ENCODE data around the gene BIRC3.
"Not testable (repeated sequence)": the region's sequence is repeated elsewhere in the genome, so short reads cannot be mapped to it uniquely, and the experiment has no call there.

Gene BIRC3

DNA sequence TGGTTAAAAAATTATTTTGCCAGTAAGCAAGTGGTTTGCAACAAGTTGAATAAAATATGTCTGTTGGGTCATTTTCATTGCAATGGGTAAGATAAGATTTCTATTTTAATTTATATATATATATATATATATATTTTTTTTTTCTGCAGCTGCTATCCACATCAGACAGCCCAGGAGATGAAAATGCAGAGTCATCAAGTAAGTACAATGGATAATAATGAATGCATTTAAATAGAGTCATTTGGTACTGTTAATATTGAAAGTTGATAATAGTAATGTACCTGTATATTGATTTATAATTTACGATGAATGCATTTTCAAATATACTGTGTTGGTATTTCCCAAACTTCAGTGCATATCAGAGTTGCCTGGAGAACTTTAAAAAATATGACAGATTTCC lies 11.5 kb downstream of the BIRC3 start:
- DNase-seq = no peak

DNA sequence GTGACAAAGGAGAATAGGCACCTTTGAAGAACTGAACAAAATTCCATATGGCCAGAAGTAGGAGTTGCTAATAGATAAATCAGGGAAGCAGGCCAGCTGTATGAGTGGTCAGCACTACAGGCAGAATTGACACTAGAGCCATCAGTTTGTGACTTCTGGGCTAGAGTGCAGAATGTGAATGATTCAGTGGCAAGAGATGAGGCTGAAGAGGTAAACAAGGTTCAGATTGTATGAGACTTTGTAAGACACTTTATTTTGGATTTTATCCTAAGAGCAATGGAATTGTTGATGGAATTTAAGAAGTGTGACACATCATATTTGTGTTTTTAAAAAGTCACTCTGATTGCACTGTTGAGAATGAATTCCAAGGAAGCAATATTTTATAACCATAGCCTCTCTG lies 12.9 kb downstream of the BIRC3 start:
- DNase-seq = no peak

DNA sequence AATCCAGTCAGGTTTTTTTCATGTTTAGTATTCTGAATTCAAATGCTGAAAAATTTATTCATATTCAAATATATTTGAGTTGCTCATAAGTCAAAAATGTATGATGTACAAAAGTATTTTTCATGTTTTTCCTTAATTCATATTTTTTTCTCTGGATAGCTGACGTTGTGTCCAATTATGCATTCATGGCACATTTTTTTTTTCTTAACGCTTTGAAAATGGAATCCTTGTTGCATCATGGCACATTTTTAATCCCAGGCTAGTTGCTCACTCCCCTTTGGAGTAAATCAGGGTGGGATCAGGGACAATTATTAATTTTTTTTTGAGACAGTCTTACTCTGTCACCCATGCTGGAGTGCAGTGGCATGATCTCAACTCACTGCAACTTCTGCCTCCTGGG lies 14.1 kb downstream of the BIRC3 start:
- DNase-seq = no peak

DNA sequence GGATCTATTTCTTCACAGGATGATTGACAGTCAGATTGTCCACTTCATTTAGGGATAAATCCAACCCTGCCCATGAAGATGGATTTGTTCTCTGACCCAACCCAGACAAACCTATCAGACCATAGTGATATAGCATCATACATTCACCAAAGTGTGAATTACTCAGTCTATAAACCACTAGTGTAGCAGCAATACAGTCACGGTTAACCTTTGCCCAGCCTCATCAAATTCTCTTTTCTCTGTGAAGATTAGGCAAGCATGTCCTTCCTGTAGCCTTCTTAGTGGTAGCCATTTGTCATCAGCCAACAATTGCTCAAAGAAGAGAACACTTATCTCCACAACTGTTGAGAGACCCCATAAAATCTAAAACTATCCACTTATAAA lies 15.3 kb downstream of the BIRC3 start:
- DNase-seq = no peak

DNA sequence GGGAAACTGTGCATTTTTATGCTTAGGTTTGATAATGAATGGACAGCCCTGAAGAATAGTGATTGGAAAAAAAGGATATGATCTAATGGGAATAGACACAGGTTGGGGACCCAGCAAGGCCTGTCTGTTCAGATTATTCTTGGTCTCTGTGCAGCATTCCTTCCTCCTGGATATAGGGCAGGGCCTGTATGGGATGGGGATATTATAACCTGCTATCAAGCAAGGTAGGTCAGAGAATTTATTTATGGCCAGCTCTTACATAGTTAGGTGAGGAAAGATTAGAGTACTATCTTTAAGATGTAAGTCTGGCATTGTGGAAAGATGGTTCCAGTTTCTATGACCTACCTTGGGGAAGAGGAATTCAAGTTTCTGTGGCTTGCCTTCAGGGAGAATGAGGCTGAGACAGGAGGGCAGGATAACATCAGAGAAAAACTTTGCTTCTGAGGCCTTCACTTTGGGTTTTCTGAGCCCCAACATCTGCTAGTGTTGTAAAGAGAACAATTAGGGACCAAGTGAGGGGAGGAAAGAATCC lies 21.3 kb downstream of the BIRC3 start:
- no peak for DNase-seq

DNA sequence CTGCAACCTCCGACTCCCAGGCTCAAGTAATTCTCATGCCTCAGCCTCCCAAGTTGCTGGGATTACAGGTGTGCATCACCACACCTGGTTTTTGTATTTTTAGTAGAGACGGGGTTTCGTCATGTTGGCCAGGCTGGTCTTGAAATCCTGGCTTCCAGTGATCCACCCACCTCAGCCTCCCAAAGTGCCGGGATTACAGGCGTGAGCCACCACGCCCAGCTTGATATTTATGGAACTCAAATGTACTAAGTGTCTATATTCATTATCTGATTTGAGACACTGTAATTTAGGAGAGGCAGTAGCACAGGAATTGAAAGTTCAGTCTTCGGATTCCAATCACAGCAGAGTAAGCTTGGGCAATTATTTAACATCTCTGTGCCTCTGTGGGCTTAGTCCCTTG lies 24.0 kb downstream of the BIRC3 start:
- DNase-seq = not testable (repeated sequence)

DNA sequence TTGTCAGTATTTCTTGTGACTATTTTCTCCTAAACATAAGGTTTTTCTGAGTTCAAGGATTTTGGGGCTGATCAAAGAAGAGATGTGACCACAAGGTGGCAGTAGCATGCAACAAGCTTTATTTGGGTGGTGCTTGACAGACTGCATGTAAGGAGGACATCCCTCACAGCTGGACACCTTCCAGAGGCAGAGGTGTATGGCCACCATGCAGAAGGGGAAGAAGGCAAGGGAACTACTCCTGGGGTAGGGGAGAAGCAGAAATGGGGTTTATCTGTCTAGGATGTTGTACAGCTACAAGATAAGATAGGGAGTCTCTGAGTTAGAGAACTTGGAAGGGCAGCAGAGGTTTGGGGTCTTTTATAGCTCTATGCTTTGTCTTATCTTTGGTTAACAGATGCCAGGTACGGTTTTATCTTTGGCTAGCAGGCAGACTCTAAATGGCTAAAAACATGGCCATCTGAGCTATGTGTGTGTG lies 24.6 kb downstream of the BIRC3 start:
- peak in 9 of 14 donors; percentile 13 to 61 (median 35) for DNase-seq

DNA sequence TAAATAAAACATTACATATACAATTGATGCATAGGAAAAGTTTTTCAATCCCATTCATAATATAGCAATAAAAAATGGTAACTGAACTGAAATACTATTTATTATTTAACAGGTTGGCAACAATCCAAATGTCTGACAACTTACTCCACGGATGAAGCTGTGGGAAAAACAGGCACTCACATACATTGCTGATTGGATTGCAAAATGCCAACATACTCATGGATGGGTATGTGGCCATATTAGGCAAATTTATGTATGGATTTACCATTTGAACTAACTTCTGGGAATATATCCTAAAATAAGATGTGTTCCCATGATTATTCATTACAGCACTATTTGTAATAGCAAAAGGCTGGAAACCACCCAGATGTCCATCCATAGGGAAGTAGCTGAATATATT lies 26.5 kb downstream of the BIRC3 start:
- no peak for DNase-seq

DNA sequence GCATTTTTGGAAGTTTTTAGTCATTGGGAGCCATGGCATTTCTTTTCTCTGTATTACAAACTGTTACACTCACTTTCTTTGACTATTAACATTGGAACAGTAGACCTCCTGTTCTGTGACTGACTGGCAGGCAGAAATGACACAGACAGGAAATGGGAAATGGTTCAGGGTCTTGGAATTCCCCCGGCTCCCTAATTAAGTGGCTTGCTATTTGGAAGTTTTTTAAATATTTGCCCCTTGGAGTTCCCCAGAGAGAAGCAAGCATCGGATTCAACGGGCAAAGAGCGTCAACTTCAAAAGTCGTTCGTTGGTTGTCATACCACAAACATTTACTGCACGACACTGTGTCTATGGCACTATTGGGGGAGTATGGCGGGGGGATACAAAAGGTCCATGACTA lies 28.6 kb downstream of the BIRC3 start:
- peak in 4 of 14 donors; percentile 2 to 16 (median 6) for DNase-seq

DNA sequence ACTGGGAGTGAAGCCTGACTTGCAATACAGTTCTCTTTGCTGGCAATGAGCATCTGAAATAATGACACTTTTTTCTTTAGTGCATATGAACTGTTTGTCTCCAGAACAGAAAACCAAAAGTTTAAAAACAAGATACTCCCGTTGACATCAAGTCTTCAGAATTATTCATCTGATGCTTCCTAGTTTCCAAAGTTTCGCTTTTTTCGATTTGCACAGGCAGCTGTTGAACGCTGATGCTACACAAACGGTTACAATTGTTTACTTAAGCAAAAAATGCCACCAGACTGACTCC lies 29.1 kb downstream of the BIRC3 start:
- DNase-seq = no peak

DNA sequence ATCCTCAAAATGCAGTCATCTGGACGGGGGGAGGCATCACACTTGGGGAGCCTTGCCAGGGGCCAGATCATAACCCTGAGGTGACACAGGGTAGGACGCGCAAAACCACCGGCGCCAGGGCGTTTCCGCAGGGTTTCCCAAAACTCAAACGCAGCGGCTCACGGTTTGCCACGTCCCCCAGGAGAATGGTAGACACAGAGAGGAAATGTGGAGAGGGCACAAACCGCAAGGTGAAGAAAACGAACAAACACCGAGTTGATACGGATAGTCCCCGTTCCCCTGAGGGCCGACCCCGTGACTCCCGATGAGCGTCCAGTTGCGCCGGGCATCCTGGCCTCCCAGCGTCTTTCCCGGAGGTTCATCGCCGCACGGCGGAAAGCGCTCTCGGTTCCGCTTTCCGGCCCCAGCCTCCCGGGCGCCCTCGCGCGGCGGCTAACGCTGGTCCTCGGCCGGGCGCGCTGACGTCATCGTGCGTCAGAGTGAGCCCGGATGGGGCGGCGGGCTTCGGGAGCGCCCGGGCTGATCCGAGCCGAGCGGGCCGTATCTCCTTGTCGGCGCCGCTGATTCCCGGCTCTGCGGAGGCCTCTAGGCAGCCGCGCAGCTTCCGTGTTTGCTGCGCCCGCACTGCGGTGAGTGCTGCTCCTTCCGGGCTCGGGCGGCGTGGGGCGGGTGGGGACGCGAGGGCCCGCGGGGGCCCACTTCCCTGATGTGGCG lies 29.6 kb downstream of the BIRC3 start, which contains the start of gene BIRC2:
Gene BIRC2 (plus strand): TSS at position 467 of the 714 bp plus-strand sequence. CDS start 2,641 bp downstream, outside the sequence.
- DNase-seq = peak; percentile 37 to 96 (median 89)

DNA sequence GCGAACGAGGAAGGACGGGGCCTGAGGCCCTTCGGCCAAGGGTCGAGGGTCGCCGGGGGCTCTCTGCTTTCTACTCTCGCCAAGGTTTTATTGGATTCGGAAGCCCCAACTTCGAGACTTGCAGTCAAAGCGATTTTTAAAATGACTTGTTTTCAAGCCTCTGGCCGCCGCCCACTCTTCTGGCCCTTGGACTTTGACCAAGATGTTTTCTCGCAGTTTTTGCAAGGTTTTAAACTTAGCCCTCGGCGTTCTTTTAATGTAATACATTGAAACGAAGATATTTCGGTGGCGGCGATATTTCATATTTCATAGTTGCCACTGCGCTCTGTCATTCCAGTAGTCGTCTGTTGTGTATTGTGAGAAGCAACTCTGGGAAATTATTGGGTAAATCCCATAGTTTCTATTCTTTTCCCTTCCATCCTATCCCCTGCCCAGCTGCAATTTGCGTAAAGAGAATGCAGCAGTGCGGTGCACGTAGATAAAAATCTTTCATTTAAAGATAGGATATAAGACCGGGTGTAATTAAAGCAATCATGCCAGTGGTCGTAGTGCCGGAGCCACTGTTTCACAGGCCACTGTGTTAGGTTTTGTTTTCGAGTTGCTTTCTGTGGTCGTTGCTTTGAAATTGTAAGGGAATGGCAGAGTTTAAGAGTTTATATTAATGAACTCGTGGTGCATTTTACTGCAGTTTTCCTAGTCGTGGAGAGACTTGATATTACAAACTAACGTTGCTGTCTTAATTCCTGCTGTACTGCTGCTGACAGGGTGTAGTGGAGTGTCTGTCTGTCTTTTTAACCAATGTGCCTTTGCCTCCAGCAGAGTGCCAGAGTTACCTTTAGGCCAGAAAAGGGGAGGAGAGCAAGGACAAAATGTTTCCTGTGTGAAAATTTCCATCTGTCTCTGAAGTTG lies 30.4 kb downstream of the BIRC3 start:
- peak in 6 of 14 donors; percentile 26 to 90 (median 46) for DNase-seq

DNA sequence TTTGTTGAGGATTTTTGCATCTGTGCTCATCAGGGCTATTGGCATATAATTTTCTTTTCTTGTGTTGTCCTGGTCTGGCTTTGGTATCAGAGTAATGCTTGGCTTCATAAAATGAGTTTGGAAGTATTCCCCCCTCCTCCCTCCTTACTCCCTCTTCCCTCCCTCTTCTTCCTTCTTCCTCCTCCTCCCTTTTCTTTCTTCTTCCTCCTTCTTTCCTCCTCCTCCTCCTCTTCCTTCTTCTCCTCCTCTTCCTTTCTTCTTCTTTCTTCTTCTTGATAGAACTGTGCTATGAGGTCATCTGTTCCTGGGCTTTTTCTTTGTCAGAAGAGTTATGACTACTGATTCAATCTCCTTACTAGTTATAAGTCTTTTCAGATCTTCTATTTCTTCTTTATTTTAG lies 39.8 kb downstream of the BIRC3 start:
- no peak for DNase-seq

DNA sequence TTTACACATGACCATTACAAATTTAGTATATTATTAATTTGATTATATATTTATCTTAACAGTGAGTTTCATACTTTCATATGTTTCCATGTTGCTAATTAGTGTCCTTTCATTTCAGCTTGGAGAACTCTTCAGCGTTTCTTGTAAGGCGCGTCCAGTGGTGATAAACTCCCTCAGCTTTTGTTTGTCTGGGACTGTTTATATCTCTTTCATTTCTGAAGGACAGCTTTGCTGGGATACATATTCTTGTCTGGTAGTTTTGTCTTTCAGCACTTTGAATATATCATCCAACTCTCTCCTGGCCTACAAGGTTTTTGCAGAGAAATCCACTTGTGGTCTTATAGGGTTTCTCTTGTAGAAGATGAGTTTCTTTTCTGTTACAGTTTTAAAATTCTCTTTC lies 42.1 kb downstream of the BIRC3 start:
- DNase-seq = no peak

DNA sequence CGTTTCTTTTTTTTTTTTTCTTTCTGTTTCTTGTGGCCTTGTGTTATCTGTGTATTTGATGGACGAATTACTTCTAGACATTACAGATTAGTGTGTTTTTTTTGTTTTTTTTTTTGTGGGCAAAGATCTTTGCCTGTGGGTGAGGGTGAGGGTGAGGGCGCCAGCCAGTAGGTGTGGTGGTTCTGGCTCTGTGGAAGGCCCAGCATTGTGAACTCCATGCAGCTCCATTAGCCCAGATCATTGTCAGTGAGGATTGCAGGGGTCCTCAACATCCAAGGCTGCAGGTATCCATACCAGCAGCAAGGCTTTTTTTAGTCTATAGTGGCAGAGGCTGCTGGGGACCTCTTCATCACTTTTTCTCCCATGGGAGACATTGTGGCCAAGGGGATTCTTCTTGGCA lies 43.4 kb downstream of the BIRC3 start:
- no peak for DNase-seq

DNA sequence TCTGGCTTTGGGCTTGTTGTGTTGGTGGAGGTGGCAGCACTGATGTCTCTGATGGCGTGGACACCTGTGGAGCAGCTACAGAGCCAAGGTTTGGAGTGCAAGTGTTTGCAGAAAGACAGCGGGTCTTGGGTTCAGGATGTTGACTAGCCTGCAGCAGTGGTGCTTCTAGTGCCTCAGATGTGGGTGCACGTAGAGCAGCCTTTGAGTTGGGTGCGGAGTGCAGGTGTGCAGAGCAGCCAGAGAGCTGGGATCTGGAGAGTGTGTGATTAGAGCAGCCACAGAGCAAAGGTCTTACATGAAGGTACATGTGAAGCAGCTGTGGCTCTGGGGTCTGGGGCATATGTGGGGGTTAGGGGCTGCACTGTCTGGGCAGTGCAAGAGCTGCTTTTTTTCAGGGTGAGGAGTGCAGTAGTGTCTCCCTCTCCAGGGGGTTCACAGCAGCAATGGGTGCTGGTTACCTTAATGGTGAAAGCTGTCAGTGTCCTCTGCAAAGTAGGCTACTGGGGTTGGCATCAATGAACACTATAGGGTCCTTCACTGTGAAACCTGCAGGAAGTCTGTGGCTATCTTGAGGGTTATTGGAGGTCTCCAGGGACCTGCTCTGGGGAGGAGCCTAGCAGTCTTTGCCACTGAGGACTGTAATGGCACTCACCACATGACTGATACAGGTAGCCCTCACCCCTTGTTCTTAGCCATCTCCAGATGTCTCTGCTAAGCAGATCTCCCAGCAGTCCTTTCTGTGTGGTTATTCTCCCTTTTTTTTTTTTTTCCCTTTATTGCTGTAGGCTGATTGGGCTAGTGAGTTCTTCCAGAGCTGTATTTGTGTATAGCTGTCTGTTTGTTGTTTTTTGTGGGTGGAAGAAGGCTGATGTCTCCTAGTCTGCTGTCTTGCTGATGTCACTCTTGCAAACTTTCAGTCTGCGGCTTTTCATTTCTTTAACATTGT lies 44.1 kb downstream of the BIRC3 start:
- DNase-seq = no peak

DNA sequence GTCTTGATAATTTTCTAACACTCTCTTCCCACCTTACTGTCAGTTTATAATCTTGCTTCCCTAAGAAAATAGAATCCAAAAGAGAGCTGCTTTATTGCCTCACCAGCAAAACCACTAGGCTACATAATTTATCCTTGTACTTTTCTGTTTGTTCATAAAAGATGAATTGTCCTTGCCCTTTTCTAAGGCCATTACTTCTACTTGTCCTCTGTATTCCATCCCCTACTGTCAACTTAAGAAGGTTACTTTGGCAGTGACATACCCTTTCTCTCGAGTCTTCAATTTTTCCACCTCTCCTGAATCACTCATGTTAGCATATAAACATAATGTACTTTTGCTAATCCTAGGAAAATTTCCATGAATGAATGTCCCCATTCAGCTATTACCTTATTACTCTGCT lies 47.7 kb downstream of the BIRC3 start:
- no peak for DNase-seq

DNA sequence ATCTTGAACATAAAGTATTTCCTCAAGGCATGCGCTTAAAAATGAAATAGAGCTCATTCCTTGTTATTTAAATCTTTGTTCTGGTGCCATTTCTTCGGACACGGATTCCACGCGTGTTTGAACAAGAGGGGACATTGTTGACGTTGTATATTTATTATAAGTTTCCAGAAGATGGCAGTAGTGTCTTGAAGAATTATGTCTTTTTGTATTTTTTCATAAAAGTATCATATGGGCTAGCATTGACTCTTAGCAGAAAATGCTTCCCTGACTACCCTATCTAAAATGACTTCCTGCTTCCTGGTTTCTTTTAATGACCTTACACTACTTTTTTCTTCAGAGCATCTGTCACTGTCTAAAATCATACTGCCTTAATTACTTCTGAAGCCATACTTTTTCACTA lies 50.1 kb downstream of the BIRC3 start:
- no peak for DNase-seq

DNA sequence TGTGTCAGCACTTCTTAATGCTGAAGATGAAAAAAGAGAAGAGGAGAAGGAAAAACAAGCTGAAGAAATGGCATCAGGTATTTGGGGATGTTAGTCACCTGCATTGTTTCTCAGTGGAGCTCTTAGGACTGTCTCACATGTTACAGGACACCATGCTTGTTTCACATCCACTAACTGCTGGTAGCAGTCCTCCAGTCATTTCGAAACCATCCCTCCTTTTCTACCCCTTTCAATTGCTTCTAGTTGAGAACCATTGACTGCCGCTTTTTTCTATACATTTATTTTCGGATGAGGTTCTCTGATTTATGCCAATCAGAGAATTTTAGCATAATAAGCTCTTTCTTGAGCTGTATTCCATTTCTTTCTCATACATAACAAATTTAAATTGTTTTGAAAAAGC lies 51.2 kb downstream of the BIRC3 start:
- DNase-seq = no peak

DNA sequence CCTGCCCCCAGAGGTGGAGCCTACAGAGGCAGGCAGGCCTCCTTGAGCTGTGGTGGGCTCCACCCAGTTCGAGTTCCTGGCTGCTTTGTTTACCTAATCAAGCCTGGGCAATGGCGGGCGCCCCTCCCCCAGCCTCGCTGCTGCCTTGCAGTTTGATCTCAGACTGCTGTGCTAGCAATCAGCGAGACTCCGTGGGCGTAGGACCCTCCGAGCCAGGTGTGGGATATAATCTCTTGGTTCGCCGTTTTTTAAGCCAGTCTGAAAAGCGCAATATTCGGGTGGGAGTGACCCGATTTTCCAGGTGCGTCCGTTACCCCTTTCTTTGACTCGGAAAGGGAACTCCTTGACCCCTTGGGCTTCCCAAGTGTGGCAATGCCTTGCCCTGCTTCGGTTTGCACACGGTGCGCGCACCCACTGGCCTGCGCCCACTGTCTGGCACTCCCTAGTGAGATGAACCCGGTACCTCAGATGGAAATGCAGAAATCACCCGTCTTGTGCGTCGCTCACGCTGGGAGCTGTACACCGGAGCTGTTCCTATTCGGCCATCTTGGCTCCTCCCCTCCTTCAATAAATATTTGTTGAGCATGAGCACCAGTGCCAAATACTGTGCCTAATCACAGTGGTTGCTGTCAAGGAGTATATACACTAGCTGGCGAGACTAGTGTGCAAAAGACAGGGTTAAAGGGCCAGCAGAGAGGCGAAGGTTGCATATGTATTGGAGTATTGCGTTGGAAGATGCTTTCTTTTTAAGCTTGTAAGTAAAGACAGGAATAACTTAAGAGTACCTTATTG lies 57.5 kb downstream of the BIRC3 start:
- DNase-seq = not testable (repeated sequence)

DNA sequence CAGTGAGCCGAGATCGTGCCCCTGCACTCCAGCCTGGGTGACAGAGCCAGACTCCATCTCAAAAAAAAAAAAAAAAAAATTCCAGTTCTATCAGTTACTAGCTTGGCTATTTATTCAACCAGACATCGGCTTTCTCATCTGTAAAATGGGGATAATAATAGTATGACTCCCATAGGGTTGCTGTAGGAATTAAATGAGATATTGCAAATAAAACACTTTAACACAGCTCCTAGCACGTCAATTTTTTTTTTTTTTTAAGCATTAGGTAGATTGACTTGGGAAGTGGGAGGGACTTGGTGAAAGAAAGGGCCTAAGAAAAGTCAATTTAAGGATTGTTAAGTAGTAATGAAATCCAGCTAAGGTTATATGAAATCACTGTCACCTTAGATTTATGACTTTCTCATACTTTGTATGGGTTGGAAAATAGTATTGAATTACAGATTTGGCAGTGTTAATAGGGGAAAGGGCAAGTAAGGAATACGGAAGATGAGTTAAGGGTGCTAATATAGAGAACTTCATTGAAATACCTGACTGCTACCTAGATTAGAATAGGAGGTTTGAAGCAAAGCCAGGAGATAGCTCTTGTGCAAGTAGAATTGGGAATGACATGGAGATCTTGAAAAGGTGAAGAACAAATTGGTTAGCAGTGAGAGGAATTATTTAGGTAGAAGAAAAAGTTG lies 58.6 kb downstream of the BIRC3 start:
- no peak for DNase-seq
